Fibroblast of the aortic adventitia (primary cell): ENCODE results near the gene PDX1. TPM values are rescaled to one million over a fixed set of nuclear protein-coding genes. Genes with fewer than 3 reads are reported as not detected.

Source experiments
- DNase-seq: peaks from one replicate; pipeline ENCODE4 v3.0.0-alpha.2; 2010; ENCODE audit warnings: low read depth
- H3K4me3 ChIP-seq: 2 replicates; pipeline ENCODE4 v1.5.1; 2011; ENCODE audit warnings: low read depth, mild to moderate bottlenecking, control low read depth, low read length, moderate library complexity
- total RNA-seq: library from RNA; depleted of rRNA; stranded (reverse); fragments of >200 nt; gene quantifications from 2 replicates; pipeline ENCODE4 v1.2.3, GENCODE V29; 2012; ENCODE audit warnings: low replicate concordance
- TF ChIP-seq, protein P1 (sequence below): IDR thresholded peaks from 2 replicates; pipeline ENCODE4 v1.5.1; 2011; ENCODE audit warnings: mild to moderate bottlenecking, low read length, control low read depth, inconsistent platforms; ENCODE audit not compliant: insufficient read depth

The PDX1 gene
- total RNA-seq, 1 donor, result not detected

DNA sequence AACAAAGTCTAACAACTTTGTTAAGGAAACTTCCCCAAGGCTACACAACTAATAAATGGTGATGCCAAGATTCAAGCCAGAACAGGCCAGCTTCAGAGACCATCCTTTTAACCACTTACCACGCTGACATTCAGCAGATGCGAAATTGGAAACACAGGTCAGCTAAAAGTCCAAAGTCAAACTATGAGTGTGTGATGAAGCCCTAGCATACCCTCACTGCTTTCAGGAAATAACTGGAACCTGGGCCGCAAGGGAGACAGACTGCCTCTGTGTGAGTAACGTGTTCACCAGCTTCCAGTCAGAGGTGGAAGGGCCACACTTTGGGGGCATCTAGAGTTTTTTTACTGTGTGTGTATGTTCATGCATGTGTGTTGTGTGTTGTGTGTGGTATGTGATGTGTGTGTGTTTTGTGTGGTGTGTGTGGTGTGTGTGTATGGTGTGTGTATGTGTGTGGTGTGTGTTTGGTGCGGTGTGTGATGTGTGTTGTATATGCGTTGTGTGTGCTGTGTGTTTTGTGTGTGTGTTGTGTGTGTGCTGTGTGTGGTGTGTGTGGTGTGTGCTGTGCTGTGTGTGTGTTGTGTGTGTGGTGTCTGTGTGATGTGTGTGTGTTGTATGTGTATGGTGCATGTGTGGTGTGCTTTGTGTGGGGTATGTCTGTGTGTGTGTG is 12.5 kb upstream of the PDX1 start:
- no peak overlapping the region for H3K4me3 ChIP-seq
- TF ChIP-seq, protein P1, sequence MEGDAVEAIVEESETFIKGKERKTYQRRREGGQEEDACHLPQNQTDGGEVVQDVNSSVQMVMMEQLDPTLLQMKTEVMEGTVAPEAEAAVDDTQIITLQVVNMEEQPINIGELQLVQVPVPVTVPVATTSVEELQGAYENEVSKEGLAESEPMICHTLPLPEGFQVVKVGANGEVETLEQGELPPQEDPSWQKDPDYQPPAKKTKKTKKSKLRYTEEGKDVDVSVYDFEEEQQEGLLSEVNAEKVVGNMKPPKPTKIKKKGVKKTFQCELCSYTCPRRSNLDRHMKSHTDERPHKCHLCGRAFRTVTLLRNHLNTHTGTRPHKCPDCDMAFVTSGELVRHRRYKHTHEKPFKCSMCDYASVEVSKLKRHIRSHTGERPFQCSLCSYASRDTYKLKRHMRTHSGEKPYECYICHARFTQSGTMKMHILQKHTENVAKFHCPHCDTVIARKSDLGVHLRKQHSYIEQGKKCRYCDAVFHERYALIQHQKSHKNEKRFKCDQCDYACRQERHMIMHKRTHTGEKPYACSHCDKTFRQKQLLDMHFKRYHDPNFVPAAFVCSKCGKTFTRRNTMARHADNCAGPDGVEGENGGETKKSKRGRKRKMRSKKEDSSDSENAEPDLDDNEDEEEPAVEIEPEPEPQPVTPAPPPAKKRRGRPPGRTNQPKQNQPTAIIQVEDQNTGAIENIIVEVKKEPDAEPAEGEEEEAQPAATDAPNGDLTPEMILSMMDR, result no peak
- DNase-seq, result no peak

DNA sequence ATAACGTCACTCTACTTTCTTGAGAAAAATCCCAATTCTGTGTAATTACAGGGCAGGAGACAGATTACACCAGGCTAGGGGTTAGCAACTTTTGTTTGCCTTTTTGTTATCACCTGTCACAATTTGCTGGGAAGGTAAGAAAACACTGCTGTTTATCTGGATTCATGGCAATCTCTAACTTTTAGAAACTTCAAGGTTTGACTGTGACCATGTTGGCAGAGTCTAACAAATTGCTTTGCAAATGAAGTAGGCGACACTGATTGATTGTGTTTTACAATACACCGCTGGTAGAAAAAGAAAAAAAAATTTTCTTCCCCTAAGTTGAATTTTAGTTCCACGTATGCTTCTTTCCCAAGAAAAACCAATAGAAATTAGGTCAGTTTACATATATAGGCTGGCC is 10.4 kb upstream of the PDX1 start:
- TF ChIP-seq, protein P1, result no peak
- no peak for DNase-seq
- no peak overlapping the region for H3K4me3 ChIP-seq

DNA sequence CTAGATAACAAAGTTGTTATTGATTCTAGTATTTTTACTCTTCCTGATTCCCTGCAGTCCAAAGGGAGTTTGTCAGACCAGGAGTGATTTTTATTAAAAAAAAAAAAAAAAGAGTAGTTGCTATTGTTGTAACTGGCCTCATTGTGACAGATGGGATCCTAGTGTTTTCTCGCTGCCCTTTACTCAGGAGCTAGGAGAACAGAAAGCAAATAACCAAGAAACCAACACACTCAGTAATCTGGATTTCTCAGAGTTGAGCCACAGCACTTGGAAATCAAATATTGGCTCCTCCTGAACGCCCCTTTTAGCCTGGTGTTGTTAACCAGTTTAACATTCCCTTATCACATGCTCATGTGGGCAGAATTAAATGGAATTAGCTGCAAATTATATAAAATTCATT is 8.3 kb upstream of the PDX1 start:
- DNase-seq, result no peak
- TF ChIP-seq, protein P1, result no peak
- no peak overlapping the region for H3K4me3 ChIP-seq

DNA sequence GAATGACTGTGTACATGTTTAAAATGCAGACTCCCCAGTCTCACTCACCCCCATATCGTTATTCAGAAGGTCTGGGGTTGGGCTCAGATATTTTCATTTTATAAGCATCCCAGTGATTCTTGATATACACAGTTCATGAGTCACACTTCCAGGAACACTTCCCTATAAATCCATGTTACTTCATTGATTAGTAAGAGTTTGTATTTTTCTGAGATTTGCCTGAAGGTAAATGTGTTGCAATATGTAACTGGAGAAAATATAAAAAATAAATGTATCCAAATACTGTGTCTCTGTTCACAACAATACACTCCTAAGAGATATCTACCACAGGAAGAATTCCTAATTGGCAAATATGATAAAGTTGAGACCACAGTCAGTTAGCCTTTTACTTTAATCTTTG is 6.6 kb upstream of the PDX1 start:
- TF ChIP-seq, protein P1, result no peak
- no peak overlapping the region for H3K4me3 ChIP-seq
- DNase-seq, result no peak

DNA sequence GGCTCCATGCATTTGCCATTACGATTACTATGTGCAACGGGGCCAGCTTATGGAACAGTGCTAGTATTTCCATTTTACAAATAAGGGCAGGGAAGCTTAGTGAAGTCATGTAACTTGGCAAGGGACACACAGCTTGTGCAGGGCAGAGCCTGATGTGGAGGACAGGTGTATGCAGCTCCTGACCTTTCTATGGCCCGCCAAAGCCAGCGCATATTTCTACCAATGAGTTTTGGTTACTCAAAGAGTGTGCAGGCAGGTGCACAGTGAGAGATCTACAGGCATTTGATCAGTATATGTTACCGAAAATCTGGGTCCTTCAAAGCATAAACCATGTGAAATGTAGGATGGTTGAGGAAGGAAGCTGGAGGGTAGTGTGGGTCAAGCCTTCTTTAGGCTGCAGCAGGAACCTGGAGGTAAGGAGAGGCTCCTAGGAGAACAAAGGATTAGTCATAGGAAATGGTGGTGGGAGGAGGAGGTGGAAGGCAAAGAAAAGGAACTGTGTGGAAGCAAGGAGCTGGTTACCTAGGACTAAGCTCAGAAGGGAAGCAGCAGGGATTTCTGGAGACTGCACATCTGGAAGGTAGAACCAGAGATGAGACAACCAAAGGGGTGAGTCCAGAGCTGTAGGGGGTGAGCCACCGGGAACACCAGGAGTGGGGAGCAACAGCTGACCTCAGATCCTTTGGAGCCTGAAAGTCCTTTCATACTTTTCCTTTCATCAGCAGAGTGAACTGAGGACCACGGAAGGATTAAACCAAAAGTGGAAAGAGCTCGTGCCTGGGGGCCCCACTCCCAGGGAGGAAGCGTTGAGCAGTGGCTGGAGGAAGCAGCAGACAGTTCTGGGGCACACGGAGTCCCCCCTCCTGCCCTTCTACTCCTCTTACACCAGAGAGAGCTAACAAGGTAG is 4.2 kb upstream of the PDX1 start:
- no peak overlapping the region for H3K4me3 ChIP-seq
- DNase-seq, result no peak
- TF ChIP-seq, protein P1, result no peak

DNA sequence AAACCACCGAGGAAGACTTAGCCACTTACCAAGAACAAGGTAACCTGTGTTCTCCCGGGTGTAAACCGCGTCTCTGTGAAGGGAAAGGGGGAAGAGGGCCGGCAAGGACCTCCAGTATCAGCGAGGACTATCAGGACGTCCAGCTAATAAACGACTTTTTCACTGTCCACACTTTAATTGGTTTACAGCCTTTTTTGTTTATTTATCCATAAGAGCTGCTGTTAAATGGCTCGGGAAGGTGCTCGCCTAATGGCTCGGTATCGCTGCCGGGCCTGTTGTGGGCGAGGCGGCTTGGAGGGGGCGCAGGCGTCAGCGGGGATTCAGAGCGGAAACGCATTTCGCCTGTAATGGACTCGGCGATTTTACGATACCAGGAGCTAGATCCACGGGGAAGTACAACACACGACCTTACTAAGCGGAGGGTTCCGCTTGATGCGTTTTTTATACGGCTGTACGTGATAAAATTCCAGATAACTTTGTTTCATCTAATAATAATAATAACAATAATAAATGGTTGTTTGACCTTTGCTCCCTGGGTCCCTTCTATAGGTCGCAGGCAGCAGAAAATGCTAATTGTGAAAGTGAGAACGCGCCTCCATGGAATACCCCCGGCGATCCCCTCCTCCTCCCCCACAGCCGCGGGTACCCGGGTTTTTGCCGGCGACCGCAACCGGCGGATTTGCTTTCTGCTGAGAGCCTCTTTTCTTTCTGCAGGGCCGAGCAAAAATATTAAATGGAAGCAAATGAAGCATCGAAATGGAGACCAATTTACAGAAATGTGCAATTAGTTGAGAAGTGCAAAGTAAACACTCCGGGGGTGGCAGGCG is 2.5 kb upstream of the PDX1 start:
- no peak for DNase-seq
- no peak overlapping the region for H3K4me3 ChIP-seq
- TF ChIP-seq, protein P1, result no peak
